Adrenal gland (tissue), 12 donors: ENCODE data around the gene PARP8. TPM values are rescaled to one million over a fixed set of nuclear protein-coding genes. Genes with fewer than 3 reads are reported as not detected.

Experiments
- DNase-seq, 7 donors: peaks; one replicate each; pipeline ENCODE4 v3.0.0-alpha.2; 2019 to 2020
- H3K27ac ChIP-seq, 5 donors: fragments of 200-600 bp; sonication (generic) in 4 of 5; 1 replicate in 3 of 5; 2 replicates in 2 of 5; pipeline versions ENCODE4 v1.5.1 to v1.8.0; 2016 to 2020; ENCODE audit warnings: mild to moderate bottlenecking in 1 of 5
- H3K27me3 ChIP-seq: fragments of 200-600 bp; 2 replicates; pipeline ENCODE4 v1.8.0; 2021
- H3K36me3 ChIP-seq, 2 donors: fragments of 200-600 bp; replicated peaks in 1 of 2; 1 replicate in 1 of 2; 2 replicates in 1 of 2; pipeline versions ENCODE4 v1.5.1 to v1.8.0; 2018 to 2022
- H3K4me1 ChIP-seq, 2 donors: fragments of 200-600 bp; replicated peaks in 1 of 2; 1 replicate in 1 of 2; 2 replicates in 1 of 2; pipeline versions ENCODE4 v1.5.1 to v1.8.0; 2018 to 2021
- H3K4me3 ChIP-seq, 4 donors: fragments of 200-600 bp; sonication (generic) in 3 of 4; one replicate each; pipeline ENCODE4 v1.5.1; 2016 to 2018
- H3K9me3 ChIP-seq, 3 donors: fragments of 200-600 bp; sonication (generic) in 1 of 3; replicated peaks in 1 of 3; 1 replicate in 2 of 3; 2 replicates in 1 of 3; pipeline versions ENCODE4 v1.5.1 to v1.8.0; 2016 to 2021
- CTCF ChIP-seq, 6 experiments: fragments of 450-650 bp in 4 of 6; fragments of 200-600 bp in 2 of 6; sonication (generic) in 1 of 6; IDR thresholded peaks; 1 replicate in 5 of 6; 2 replicates in 1 of 6; pipeline versions ENCODE4 v1.5.1 to v1.8.0; 2016 to 2021; ENCODE audit warnings: antibody characterized with exemption in 6 of 6, mild to moderate bottlenecking in 2 of 6, moderate library complexity in 1 of 6
- POLR2A ChIP-seq, 2 donors: fragments of 450-650 bp; IDR thresholded peaks; one replicate each; pipeline ENCODE4 v1.6.1; 2017; ENCODE audit warnings: antibody characterized with exemption in 2 of 2, mild to moderate bottlenecking in 2 of 2, moderate library complexity in 1 of 2
- WGBS, 4 donors: extraction: QIAGEN DNeasy Blood & Tissue Kit in 2 of 4; methylation state at CpG; one replicate each; pipeline versions ENCODE4 v1.1.5 to v1.1.7; 2013 to 2017; 5-methylcytosine and 5-hydroxymethylcytosine counted together
- intact Hi-C, 2 donors: fragments of 100-400 bp; cut with DNase I; formaldehyde crosslinking; loops; one replicate each; pipeline versions ENCODE4 v1.14.1 to v1.15.0; 2022 to 2023
- polyA plus RNA-seq, 3 donors: library from polyadenylated mRNA; stranded (reverse); fragments of 200-250 nt in 2 of 3; fragments of 350-450 nt in 1 of 3; fragmentation: Illumina TruSeq in 1 of 3; extraction: RNeasy Lipid Tissue Mini Kit (QIAGEN cat#74804) in 1 of 3; gene quantifications; one replicate each; pipeline ENCODE4 v1.2.3, GENCODE V29; 2013 to 2014
- total RNA-seq, 9 donors: library from RNA; depleted of rRNA in 4 of 9; stranded (reverse); fragments of >200 nt in 4 of 9; fragments of 120-200 nt in 1 of 9; fragmentation: NEBNext Ultra II Directional in 1 of 9; extraction: Animal tissue kit (Norgen Biotek cat#: 25700) in 1 of 9; gene quantifications; one replicate each; pipeline versions ENCODE4 v1.1.0 to v1.2.4, GENCODE V29; 2013 to 2023
- donor health status: healthy with polysubstance abuse.
- donor health status: Bipolar disorder and iron deficiency.
- donor health status: DM: yes; HTN: yes; CAD: no.
- donor health status: DM: no; HTN: no; CAD: no.
- donor health status: DM: no; HTN: no; CAD: no.
- donor health status: DM: yes; HTN: yes; CAD: no.

The PARP8 gene
- total and polyA plus RNA-seq, 12 donors, result 7.5 to 41.8 (median 24.0) TPM

- Histone ChIP-seq H3K27ac (no peak overlapping the region), H3K9me3 (no peaks in the 10 kb centered on the region), H3K4me1 (no peaks in the 10 kb centered on the region), H3K27me3 (no peaks in the 10 kb centered on the region), H3K36me3 (no peaks in the 10 kb centered on the region), H3K4me3 (no peak overlapping the region)
- TF ChIP-seq POLR2A (IDR thresholded peaks at IDR 0.05), result no peak
- TF ChIP-seq CTCF (IDR thresholded peaks at IDR 0.05), result no peak
- DNase-seq, result no peak
- intact Hi-C loops, result no loop called here
- WGBS, 4 donors, result 89 to 96% (median 92%) methylated on average over 3 of the region's 3 CpGs
These were observed 156.3 kb downstream of the PARP8 start for GRCh38 chr5:50822761-50823160.

GRCh38 chr5:50823568-50823967, 157.1 kb downstream of the PARP8 start:
- 61 to 80% (median 70%) methylated on average over 6 of the region's 6 CpGs for WGBS, 4 donors
- Histone ChIP-seq H3K4me3 (no peak overlapping the region), H3K9me3 (no peaks in the 10 kb centered on the region), H3K4me1 (no peaks in the 10 kb centered on the region), H3K36me3 (no peaks in the 10 kb centered on the region), H3K27me3 (no peaks in the 10 kb centered on the region), H3K27ac (no peak overlapping the region)
- TF ChIP-seq POLR2A (IDR thresholded peaks at IDR 0.05) (no peak), CTCF (IDR thresholded peaks at IDR 0.05) (no peak)
- DNase-seq, result peak in 5 of 7 donors; percentile 14 to 26 (median 16)
- intact Hi-C loops, result no loop called here

GRCh38 chr5:50824109-50824508, 157.7 kb downstream of the PARP8 start:
- WGBS, 4 donors, result 94 to 99% (median 96%) methylated on average over 2 of the region's 2 CpGs
- no peaks in the 10 kb centered on the region for H3K4me1 ChIP-seq
- no peak for DNase-seq
- intact Hi-C loops, result no loop called here
- no peaks in the 10 kb centered on the region for H3K27me3 ChIP-seq
- H3K36me3 ChIP-seq, result peaks cover 0 to 5% of the 10 kb centered on the region in 2 donors
- TF ChIP-seq CTCF (IDR thresholded peaks at IDR 0.05) (no peak), POLR2A (IDR thresholded peaks at IDR 0.05) (no peak)
- no peaks in the 10 kb centered on the region for H3K9me3 ChIP-seq
- H3K27ac ChIP-seq, result no peak overlapping the region
- H3K4me3 ChIP-seq, result no peak overlapping the region

GRCh38 chr5:50827516-50828247, 161.2 kb downstream of the PARP8 start:
- Histone ChIP-seq H3K4me1 (no peaks in the 10 kb centered on the region), H3K9me3 (no peaks in the 10 kb centered on the region), H3K4me3 (no peak overlapping the region), H3K27me3 (no peaks in the 10 kb centered on the region), H3K27ac (no peak overlapping the region), H3K36me3 (peaks cover 0 to 5% of the 10 kb centered on the region in 2 donors)
- intact Hi-C loops, result no loop called here
- no peak for DNase-seq
- TF ChIP-seq POLR2A (IDR thresholded peaks at IDR 0.05) (no peak), CTCF (IDR thresholded peaks at IDR 0.05) (no peak)
- 57 to 100% (median 98%) methylated on average over 1 of the region's 1 CpG for WGBS, 4 donors
